Neural cell (in vitro differentiated cells): ENCODE results near the gene SPACA5. TPM values are rescaled to one million over a fixed set of nuclear protein-coding genes. Genes with fewer than 3 reads are reported as not detected.
"Not testable (repeated sequence)": the region's sequence is repeated elsewhere in the genome, so short reads cannot be mapped to it uniquely, and the experiment has no call there.

Experiments
- H2AFZ ChIP-seq: fragments of 200-600, 300-800 bp; sonication (generic), shearing (Covaris generic); 2 replicates; pipeline ENCODE4 v1.6.0; 2014; ENCODE audit warnings: low read depth, mild to moderate bottlenecking, antibody characterized with exemption, low read length, moderate library complexity
- H3F3A ChIP-seq: fragments of 200-600 bp; shearing (Covaris generic); 2 replicates; pipeline ENCODE4 v1.6.1; 2016; ENCODE audit warnings: mild to moderate bottlenecking, moderate library complexity, mixed read lengths, antibody characterized with exemption, low read length; ENCODE audit not compliant: insufficient read depth, poor library complexity, severe bottlenecking
- H3K27ac ChIP-seq: fragments of 200-600, 300-800 bp; sonication (generic), shearing (Covaris generic); 2 replicates; pipeline ENCODE4 v1.5.1; 2014; ENCODE audit warnings: mild to moderate bottlenecking, low read length, moderate library complexity
- H3K27me3 ChIP-seq: fragments of 300-800, 200-600 bp; sonication (generic), shearing (Covaris generic); 2 replicates; pipeline ENCODE4 v1.6.0; 2014; ENCODE audit warnings: mild to moderate bottlenecking, low read depth, low read length, moderate library complexity; ENCODE audit not compliant: insufficient read depth
- H3K36me3 ChIP-seq: fragments of 300-800, 200-600 bp; sonication (generic), shearing (Covaris generic); 2 replicates; pipeline ENCODE4 v1.5.1; 2014; ENCODE audit warnings: mild to moderate bottlenecking, antibody characterized with exemption, low read length, moderate library complexity; ENCODE audit not compliant: insufficient read depth
- H3K4me2 ChIP-seq: fragments of 300-800, 200-600 bp; sonication (generic), shearing (Covaris generic); 2 replicates; pipeline ENCODE4 v1.6.0; 2014; ENCODE audit warnings: mild to moderate bottlenecking, low read length
- H3K4me3 ChIP-seq: fragments of 300-800, 200-600 bp; sonication (generic), shearing (Covaris generic); 2 replicates; pipeline ENCODE4 v1.5.1; 2014; ENCODE audit warnings: mild to moderate bottlenecking, low read length, moderate library complexity
- H3K79me2 ChIP-seq: fragments of 200-600 bp; shearing (Covaris generic); replicated peaks from 2 replicates; pipeline ENCODE4 v1.6.0; 2014; ENCODE audit warnings: mild to moderate bottlenecking, low read length, moderate library complexity; ENCODE audit not compliant: insufficient read depth
- H3K9ac ChIP-seq: fragments of 300-800, 200-600 bp; sonication (generic), shearing (Covaris generic); 2 replicates; pipeline ENCODE4 v1.6.1; 2016; ENCODE audit warnings: mild to moderate bottlenecking, low read length, mixed read lengths
- H3K9me2 ChIP-seq: fragments of 200-600 bp; shearing (Covaris generic); 2 replicates; pipeline ENCODE4 v1.6.1; 2016; ENCODE audit warnings: mild to moderate bottlenecking, low read length, mixed read lengths; ENCODE audit not compliant: insufficient read depth
- H3K9me3 ChIP-seq: fragments of 200-600, 300-800 bp; sonication (generic), shearing (Covaris generic); 2 replicates; pipeline ENCODE4 v1.6.1; 2016; ENCODE audit warnings: mild to moderate bottlenecking, mixed run types, low read length, moderate library complexity, mixed read lengths
- H4K20me1 ChIP-seq: fragments of 200-600 bp; shearing (Covaris generic); 2 replicates; pipeline ENCODE4 v1.6.1; 2016; ENCODE audit warnings: mild to moderate bottlenecking, mixed run types; ENCODE audit not compliant: insufficient read depth
- CTCF ChIP-seq: fragments of 450-650 bp; IDR thresholded peaks from 2 replicates; pipeline ENCODE4 v1.5.1; 2014; ENCODE audit warnings: antibody characterized with exemption, mild to moderate bottlenecking, moderate library complexity; ENCODE audit not compliant: poor library complexity, severe bottlenecking
- EP300 ChIP-seq: fragments of 450-650 bp; conservative IDR thresholded peaks from 2 replicates; pipeline ENCODE4 v1.6.1; 2014; ENCODE audit warnings: antibody characterized with exemption, mild to moderate bottlenecking, moderate library complexity; ENCODE audit not compliant: poor library complexity, severe bottlenecking
- EZH2 ChIP-seq: fragments of 200-600, 300-800 bp; shearing (Covaris generic), sonication (generic); IDR thresholded peaks from 2 replicates; pipeline ENCODE4 v1.6.1; 2014; ENCODE audit warnings: antibody characterized with exemption, low read length, borderline replicate concordance, mild to moderate bottlenecking; ENCODE audit not compliant: insufficient read depth, poor library complexity, severe bottlenecking
- MXI1 ChIP-seq: fragments of 450-650 bp; conservative IDR thresholded peaks from 2 replicates; pipeline ENCODE4 v1.6.1; 2014; ENCODE audit warnings: antibody characterized with exemption, mild to moderate bottlenecking; ENCODE audit not compliant: poor library complexity, severe bottlenecking
- POLR2AphosphoS5 ChIP-seq: IDR thresholded peaks from 2 replicates; pipeline ENCODE4 v1.6.1; 2012
- RAD21 ChIP-seq: fragments of 450-650 bp; conservative IDR thresholded peaks from 2 replicates; pipeline ENCODE4 v1.6.1; 2014; ENCODE audit warnings: antibody characterized with exemption, mild to moderate bottlenecking, moderate library complexity
- REST ChIP-seq: IDR thresholded peaks from 2 replicates; pipeline ENCODE4 v1.6.1; 2012; ENCODE audit warnings: borderline replicate concordance
- SMC3 ChIP-seq: fragments of 450-650 bp; conservative IDR thresholded peaks from 2 replicates; pipeline ENCODE4 v1.6.1; 2014; ENCODE audit warnings: antibody characterized with exemption, mild to moderate bottlenecking, moderate library complexity; ENCODE audit not compliant: poor library complexity
- TAF1 ChIP-seq: IDR thresholded peaks from 2 replicates; pipeline ENCODE4 v1.6.1; 2012; ENCODE audit warnings: low read depth
- polyA plus RNA-seq: library from polyadenylated mRNA; depleted of rRNA; stranded (reverse); fragments of >200 nt; gene quantifications from 2 replicates; pipeline ENCODE4 v1.2.3, GENCODE V29; 2014

Gene SPACA5
- polyA plus RNA-seq, 1 donor from 2014 or later: not detected

GRCh38 chrX:48016583-48017310 is 10.0 kb downstream of the SPACA5 start:
- not testable (repeated sequence) for H3K9me2 ChIP-seq, H3K79me2 ChIP-seq, H3K36me3 ChIP-seq

GRCh38 chrX:48019892-48020291 is 13.1 kb downstream of the SPACA5 start:
- not testable (repeated sequence) for H3K36me3 ChIP-seq, H3K4me3 ChIP-seq, H3K9me3 ChIP-seq, H3K9ac ChIP-seq, H2AFZ ChIP-seq, H3K27me3 ChIP-seq, H4K20me1 ChIP-seq, H3F3A ChIP-seq, H3K4me2 ChIP-seq, H3K27ac ChIP-seq, H3K79me2 ChIP-seq, H3K9me2 ChIP-seq

More at GRCh38 chrX:48016583-48017310, 10.0 kb downstream of the SPACA5 start:
- not testable (repeated sequence) for H3K4me2 ChIP-seq, H4K20me1 ChIP-seq, H2AFZ ChIP-seq, H3K4me3 ChIP-seq, H3K9ac ChIP-seq, H3F3A ChIP-seq, H3K9me3 ChIP-seq, H3K27ac ChIP-seq, H3K27me3 ChIP-seq

GRCh38 chrX:48020472-48020871 is 13.7 kb downstream of the SPACA5 start:
- not testable (repeated sequence) for H3K4me2 ChIP-seq, H3K36me3 ChIP-seq, H3K27ac ChIP-seq, H3F3A ChIP-seq, H3K27me3 ChIP-seq, H3K9ac ChIP-seq, H3K4me3 ChIP-seq, H3K9me3 ChIP-seq, H2AFZ ChIP-seq, H3K9me2 ChIP-seq, H4K20me1 ChIP-seq, H3K79me2 ChIP-seq

- no peaks in the 10 kb centered on the region for H3K27me3 ChIP-seq
- H4K20me1 ChIP-seq: no peaks in the 10 kb centered on the region
- no peaks in the 10 kb centered on the region for H3K79me2 ChIP-seq
- H3F3A ChIP-seq: no peaks in the 10 kb centered on the region
- no peaks in the 10 kb centered on the region for H3K9me2 ChIP-seq
- H3K4me2 ChIP-seq: peak overlapping the region; percentile 35
- peak overlapping the region; percentile 56 for H2AFZ ChIP-seq
- peak overlapping the region; percentile 88 for H3K27ac ChIP-seq
- peak overlapping the region; percentile 69 for H3K4me3 ChIP-seq
- TF ChIP-seq POLR2AphosphoS5 (no peak), EZH2 (no peak), MXI1 (no peak), REST (no peak), SMC3 (no peak), TAF1 (no peak), CTCF (no peak), RAD21 (no peak), EP300 (no peak)
- H3K9ac ChIP-seq: peak overlapping the region; percentile 86
- no peaks in the 10 kb centered on the region for H3K36me3 ChIP-seq
- no peaks in the 10 kb centered on the region for H3K9me3 ChIP-seq
These were observed 14.5 kb downstream of the SPACA5 start for GRCh38 chrX:48021026-48021900.
